Right lobe of liver (tissue), 4 donors: Measurements from ENCODE around the gene PRKCB.

Experiments used
- POLR2A ChIP-seq: fragments of 450-650 bp; IDR thresholded peaks from one replicate; pipeline ENCODE4 v1.6.1; 2017; ENCODE audit warnings: antibody characterized with exemption, mild to moderate bottlenecking
- TF ChIP-seq, protein P1 (sequence below), 4 donors: fragments of 200-600 bp in 3 of 4; fragments of 450-650 bp in 1 of 4; IDR thresholded peaks; one replicate each; pipeline versions ENCODE4 v1.5.1 to v1.8.0; 2016 to 2022; ENCODE audit warnings: antibody characterized with exemption in 4 of 4, mild to moderate bottlenecking in 2 of 4
- donor health status: DM: no; HTN: no; CAD: no.
- donor health status: DM: no; HTN: no; CAD: no.
- donor health status: DM: no; HTN: yes; CAD: no.

DNA sequence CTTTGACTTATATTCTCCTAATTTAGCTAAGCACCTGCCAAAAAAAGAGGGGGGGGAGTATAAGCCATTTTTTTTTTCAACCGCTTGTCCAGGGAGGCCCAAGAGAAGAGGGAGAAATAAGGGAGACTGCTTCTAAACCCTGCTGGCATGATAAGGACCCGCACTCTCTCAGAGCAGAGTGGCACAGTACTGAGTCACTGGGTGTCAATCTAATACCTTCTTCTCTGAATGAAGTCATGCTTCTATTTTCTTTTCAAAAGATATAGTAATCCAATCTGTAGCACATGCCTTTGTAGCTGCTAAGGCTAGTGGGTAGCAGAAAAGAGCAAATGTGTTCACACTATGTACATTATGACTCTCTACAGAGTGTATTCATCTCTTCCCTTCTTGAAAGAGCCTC is 385.4 kb downstream of the PRKCB start:
- TF ChIP-seq, protein P1, sequence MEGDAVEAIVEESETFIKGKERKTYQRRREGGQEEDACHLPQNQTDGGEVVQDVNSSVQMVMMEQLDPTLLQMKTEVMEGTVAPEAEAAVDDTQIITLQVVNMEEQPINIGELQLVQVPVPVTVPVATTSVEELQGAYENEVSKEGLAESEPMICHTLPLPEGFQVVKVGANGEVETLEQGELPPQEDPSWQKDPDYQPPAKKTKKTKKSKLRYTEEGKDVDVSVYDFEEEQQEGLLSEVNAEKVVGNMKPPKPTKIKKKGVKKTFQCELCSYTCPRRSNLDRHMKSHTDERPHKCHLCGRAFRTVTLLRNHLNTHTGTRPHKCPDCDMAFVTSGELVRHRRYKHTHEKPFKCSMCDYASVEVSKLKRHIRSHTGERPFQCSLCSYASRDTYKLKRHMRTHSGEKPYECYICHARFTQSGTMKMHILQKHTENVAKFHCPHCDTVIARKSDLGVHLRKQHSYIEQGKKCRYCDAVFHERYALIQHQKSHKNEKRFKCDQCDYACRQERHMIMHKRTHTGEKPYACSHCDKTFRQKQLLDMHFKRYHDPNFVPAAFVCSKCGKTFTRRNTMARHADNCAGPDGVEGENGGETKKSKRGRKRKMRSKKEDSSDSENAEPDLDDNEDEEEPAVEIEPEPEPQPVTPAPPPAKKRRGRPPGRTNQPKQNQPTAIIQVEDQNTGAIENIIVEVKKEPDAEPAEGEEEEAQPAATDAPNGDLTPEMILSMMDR (IDR thresholded peaks at IDR 0.05) = no peak
- no peak for TF ChIP-seq POLR2A
